CD4-positive, alpha-beta T cell treated with Interferon gamma for 1 hour (primary cell): Measurements from ENCODE around the gene CFAP410.

Experiments
- DNase-seq: peaks from one replicate; pipeline ENCODE4 v3.0.0-alpha.2; 2020

The CFAP410 gene

GRCh38 chr21:44329971-44330681, 9.1 kb downstream of the CFAP410 start:
- DNase-seq: no peak

- no peak for DNase-seq
These were observed 9.9 kb downstream of the CFAP410 start for GRCh38 chr21:44329086-44329889.

GRCh38 chr21:44328242-44328895, 10.8 kb downstream of the CFAP410 start:
- no peak for DNase-seq

GRCh38 chr21:44327603-44327974, 11.6 kb downstream of the CFAP410 start:
- no peak for DNase-seq

- DNase-seq: no peak
These were observed 12.2 kb downstream of the CFAP410 start for GRCh38 chr21:44326716-44327602.

GRCh38 chr21:44326272-44326647, 12.9 kb downstream of the CFAP410 start:
- no peak for DNase-seq

GRCh38 chr21:44325386-44326271, 13.6 kb downstream of the CFAP410 start:
- DNase-seq: no peak

GRCh38 chr21:44324854-44325107, 14.4 kb downstream of the CFAP410 start:
- no peak for DNase-seq

GRCh38 chr21:44324106-44324853, 14.9 kb downstream of the CFAP410 start:
- DNase-seq: no peak

GRCh38 chr21:44323591-44323990, 15.6 kb downstream of the CFAP410 start:
- DNase-seq: no peak

- no peak for DNase-seq
These were observed 16.4 kb downstream of the CFAP410 start for GRCh38 chr21:44322621-44323325.

- DNase-seq: no peak
These were observed 17.2 kb downstream of the CFAP410 start for GRCh38 chr21:44321846-44322450.

- no peak for DNase-seq
These were observed 18.3 kb downstream of the CFAP410 start for GRCh38 chr21:44320847-44321246.

GRCh38 chr21:44319407-44320065, 19.7 kb downstream of the CFAP410 start:
- no peak for DNase-seq

- DNase-seq: no peak
These were observed 20.5 kb downstream of the CFAP410 start for GRCh38 chr21:44318489-44319285.

- DNase-seq: no peak
These were observed 21.3 kb downstream of the CFAP410 start for GRCh38 chr21:44317871-44318270.

GRCh38 chr21:44317241-44317782, 21.9 kb downstream of the CFAP410 start:
- DNase-seq: no peak

- DNase-seq: no peak
These were observed 22.8 kb downstream of the CFAP410 start for GRCh38 chr21:44316277-44316900.
